ENCODE data around the gene TMEM247. TPM values are rescaled to one million over a fixed set of nuclear protein-coding genes. Genes with fewer than 3 reads are reported as not detected.

TMEM247 gene
- total RNA-seq, 1 donor = not detected

- no peak for DNase-seq (ENCODE audit: low read depth)
- TF ChIP-seq CTCF (IDR thresholded peaks at IDR 0.05; ENCODE audit: insufficient read depth, low read depth, low read length) = no peak
- no peak overlapping the region for H3K4me3 ChIP-seq (ENCODE audit: low read depth, low read length)
These were observed 34.6 kb upstream of the TMEM247 start for GRCh38 chr2:46444732-46445131.

- TF ChIP-seq CTCF (IDR thresholded peaks at IDR 0.05; ENCODE audit: insufficient read depth, low read depth, low read length) = no peak
- H3K4me3 ChIP-seq (ENCODE audit: low read depth, low read length) = no peak overlapping the region
- DNase-seq (ENCODE audit: low read depth) = peak; percentile 57
These were observed 33.8 kb upstream of the TMEM247 start for GRCh38 chr2:46445556-46445955.

- peak; percentile 93 for DNase-seq (ENCODE audit: low read depth)
- no peak overlapping the region for H3K4me3 ChIP-seq (ENCODE audit: low read depth, low read length)
- TF ChIP-seq CTCF (IDR thresholded peaks at IDR 0.05; ENCODE audit: insufficient read depth, low read depth, low read length) = no peak
These were observed 32.3 kb upstream of the TMEM247 start for GRCh38 chr2:46446871-46447568.

- no peak overlapping the region for H3K4me3 ChIP-seq (ENCODE audit: low read depth, low read length)
- TF ChIP-seq CTCF (IDR thresholded peaks at IDR 0.05; ENCODE audit: insufficient read depth, low read depth, low read length) = no peak
- DNase-seq (ENCODE audit: low read depth) = no peak
These were observed 31.7 kb upstream of the TMEM247 start for GRCh38 chr2:46447649-46448048.

GRCh38 chr2:46448111-46448510 is 31.3 kb upstream of the TMEM247 start:
- H3K4me3 ChIP-seq (ENCODE audit: low read depth, low read length) = no peak overlapping the region
- DNase-seq (ENCODE audit: low read depth) = no peak
- no peak for TF ChIP-seq CTCF (IDR thresholded peaks at IDR 0.05; ENCODE audit: insufficient read depth, low read depth, low read length)

- no peak overlapping the region for H3K4me3 ChIP-seq (ENCODE audit: low read depth, low read length)
- no peak for DNase-seq (ENCODE audit: low read depth)
- no peak for TF ChIP-seq CTCF (IDR thresholded peaks at IDR 0.05; ENCODE audit: insufficient read depth, low read depth, low read length)
These were observed 30.7 kb upstream of the TMEM247 start for GRCh38 chr2:46448641-46449040.

- no peak for DNase-seq (ENCODE audit: low read depth)
- no peak overlapping the region for H3K4me3 ChIP-seq (ENCODE audit: low read depth, low read length)
- no peak for TF ChIP-seq CTCF (IDR thresholded peaks at IDR 0.05; ENCODE audit: insufficient read depth, low read depth, low read length)
These were observed 29.7 kb upstream of the TMEM247 start for GRCh38 chr2:46449700-46450099.

All from fibroblast of villous mesenchyme (primary cell).